HepG2 (cell line): ENCODE data around the gene ADARB1. TPM values are rescaled to one million over a fixed set of nuclear protein-coding genes. Genes with fewer than 3 reads are reported as not detected.

ENCODE experiments used
- ATAC-seq: fragments of 200-7000 bp; cut with Tn5 transposase; 3 replicates; pipeline ENCODE4 v1.9.1; 2020; ENCODE audit warnings: mild to moderate bottlenecking, moderate library complexity
- BruUV-seq: library from RNA; stranded (reverse); fragments of 400-500 nt; replicated peaks from 2 replicates; lab custom pipeline; 2021; lab: Mats Ljungman, UMichigan
- CTCF ChIA-PET: fragments of 300-600 bp; formaldehyde crosslinking; extraction: SDS; loops from one replicate; lab custom pipeline; 2021; ENCODE audit warnings: low total read pairs, inconsistent platforms, low intra/inter-chr PET ratio; lab: Yijun Ruan, JAX
- POLR2A ChIA-PET: fragments of 350-600 bp; sonication (Branson Sonifier 250); formaldehyde crosslinking; loops from one replicate; lab custom pipeline; 2020; ENCODE audit warnings: antibody characterized with exemption, inconsistent platforms; lab: Yijun Ruan, JAX
- DNase-seq: peaks from one replicate; pipeline ENCODE4 v3.0.0-alpha.2; 2015; ENCODE audit warnings: low spot score
- FAIRE-seq: peaks from 3 replicates; lab custom pipeline; 2011; peaks lifted over from hg19 to GRCh38; lab: Jason Lieb, UNC
- H2AFZ ChIP-seq: one replicate; pipeline ENCODE4 v1.6.1; 2011; ENCODE audit warnings: low read length, inconsistent platforms
- H3K27ac ChIP-seq: fragments of 300-600 bp; 3 replicates; pipeline ENCODE4 v1.8.0; 2011; ENCODE audit warnings: mixed run types, mild to moderate bottlenecking, mixed read lengths, low read length, inconsistent platforms; ENCODE audit not compliant: insufficient read depth; ENCODE audit errors: extremely low read length
- H3K27me3 ChIP-seq, 2 experiments: fragments of 200-600 bp in 1 of 2; 2 replicates in 1 of 2; 3 replicates in 1 of 2; pipeline versions ENCODE4 v1.6.0 to v1.8.0; 2011; ENCODE audit warnings: low read length in 2 of 2, mild to moderate bottlenecking in 2 of 2, moderate library complexity in 2 of 2, inconsistent platforms in 1 of 2; ENCODE audit not compliant: insufficient read depth in 2 of 2, control insufficient read depth in 1 of 2
- H3K36me3 ChIP-seq, 2 experiments: fragments of 200-600 bp in 1 of 2; replicated peaks in 1 of 2; 2 replicates in 1 of 2; 3 replicates in 1 of 2; pipeline versions ENCODE4 v1.5.1 to v1.8.0; 2011; ENCODE audit warnings: low read length in 2 of 2, inconsistent platforms in 1 of 2; ENCODE audit not compliant: insufficient read depth in 2 of 2, control insufficient read depth in 1 of 2
- H3K4me1 ChIP-seq: 2 replicates; pipeline ENCODE4 v1.5.1; 2012; ENCODE audit warnings: low read length, inconsistent platforms; ENCODE audit not compliant: insufficient read depth
- H3K4me2 ChIP-seq: 2 replicates; pipeline ENCODE4 v1.6.0; 2011; ENCODE audit warnings: low read depth, low read length, inconsistent platforms
- H3K4me3 ChIP-seq, 3 experiments: fragments of 200-600 bp in 1 of 3; sonication (generic), shearing (Covaris generic) in 1 of 3; replicated peaks in 1 of 3; 2 replicates each; pipeline ENCODE4 v1.5.1; 2011 to 2016; ENCODE audit warnings: low read length in 3 of 3, inconsistent platforms in 2 of 3, low read depth in 2 of 3, mild to moderate bottlenecking in 2 of 3, control low read depth in 1 of 3, mixed read lengths in 1 of 3; ENCODE audit not compliant: insufficient read depth in 1 of 3
- H3K79me2 ChIP-seq: one replicate; pipeline ENCODE4 v1.6.1; 2011; ENCODE audit warnings: low read length, inconsistent platforms; ENCODE audit not compliant: insufficient read depth
- H3K9ac ChIP-seq: 2 replicates; pipeline ENCODE4 v1.6.0; 2011; ENCODE audit warnings: mild to moderate bottlenecking, low read depth, low read length, inconsistent platforms; ENCODE audit not compliant: insufficient read depth
- H3K9me3 ChIP-seq: 2 replicates; pipeline ENCODE4 v1.5.1; 2012; ENCODE audit warnings: mild to moderate bottlenecking, low read length
- H4K20me1 ChIP-seq: 2 replicates; pipeline ENCODE4 v1.6.0; 2011; ENCODE audit warnings: inconsistent platforms, mild to moderate bottlenecking, low read length, moderate library complexity; ENCODE audit not compliant: insufficient read depth
- AGO2 ChIP-seq: fragments of 200-400 bp; formaldehyde crosslinking; optimal IDR thresholded peaks from 2 replicates; pipeline ENCODE3; 2017; ENCODE audit warnings: mild to moderate bottlenecking, low read depth, low read length, moderate library complexity
- BHLHE40 ChIP-seq: IDR thresholded peaks from 2 replicates; pipeline ENCODE4 v1.6.1; 2011; ENCODE audit warnings: low read length, improper control_type of control experiment
- CREB1 ChIP-seq, 2 experiments: fragments of 450-650 bp in 1 of 2; IDR thresholded peaks; 2 replicates each; pipeline ENCODE4 v1.6.1; 2016 to 2017; ENCODE audit warnings: control low read depth in 1 of 2, mild to moderate bottlenecking in 1 of 2, missing compliant biosample characterization in 1 of 2, missing genetic modification characterization in 1 of 2
- FOSL2 ChIP-seq: sonication (generic); formaldehyde crosslinking; IDR thresholded peaks from 2 replicates; pipeline ENCODE4 v1.4.0; 2020; ENCODE audit warnings: missing genetic modification reagents
- MYC ChIP-seq: sonication (generic); formaldehyde crosslinking; IDR thresholded peaks from 2 replicates; pipeline ENCODE4 v1.9.0; 2021; ENCODE audit warnings: missing genetic modification reagents, borderline replicate concordance
- NFATC3 ChIP-seq: sonication (generic); formaldehyde crosslinking; IDR thresholded peaks from 2 replicates; pipeline ENCODE4 v1.5.1; 2020; ENCODE audit warnings: mild to moderate bottlenecking, missing genetic modification reagents
- ZNF652 ChIP-seq: IDR thresholded peaks from 2 replicates; pipeline ENCODE4 v1.6.1; 2016; ENCODE audit warnings: low read depth, borderline replicate concordance
- WGBS: methylation state at CpG from one replicate; pipeline ENCODE4 v1.1.6; 2017; ENCODE audit warnings: low lambda C conversion rate; 5-methylcytosine and 5-hydroxymethylcytosine counted together
- in situ Hi-C: cut with HindIII; loops from 2 replicates; pipeline ENCODE4 v1.10.0; 2017; ENCODE audit warnings: low pct_unique_long_range_greater_than_20kb; ENCODE audit not compliant: extremely low pct_ligation_motif_present
- intact Hi-C: fragments of 100-400 bp; cut with micrococcal nuclease; formaldehyde crosslinking; loops from one replicate; pipeline ENCODE4 v1.10.0; 2022; ENCODE audit not compliant: unreplicated experiment
- polyA plus RNA-seq, 8 experiments: library from polyadenylated mRNA; depleted of rRNA in 3 of 8; stranded (reverse) in 7 of 8; unstranded in 1 of 8; fragments of >200 nt; fragmentation: Illumina TruSeq in 4 of 8; extraction: Trizol in 4 of 8; gene quantifications; 2 replicates each; pipeline versions ENCODE4 v1.2.1 to v1.2.3, GENCODE V29; 2011 to 2016; ENCODE audit warnings: low read depth in 4 of 8, missing spikeins in 1 of 8, mixed read lengths in 1 of 8; ENCODE audit not compliant: insufficient read depth in 1 of 8
- total RNA-seq, 5 experiments: library from RNA; depleted of rRNA; stranded (reverse); fragments of >200 nt; fragmentation: Illumina TruSeq; extraction: Trizol; gene quantifications; 2 replicates each; pipeline ENCODE4 v1.2.3, GENCODE V29; 2016; ENCODE audit warnings: low read depth in 1 of 5

Gene ADARB1
- total and polyA plus RNA-seq, 2 of the 13 experiments (the other 11 are each of a cell fraction or from before 2014, with no cell fraction given) = 6.6 to 10.0 TPM

DNA sequence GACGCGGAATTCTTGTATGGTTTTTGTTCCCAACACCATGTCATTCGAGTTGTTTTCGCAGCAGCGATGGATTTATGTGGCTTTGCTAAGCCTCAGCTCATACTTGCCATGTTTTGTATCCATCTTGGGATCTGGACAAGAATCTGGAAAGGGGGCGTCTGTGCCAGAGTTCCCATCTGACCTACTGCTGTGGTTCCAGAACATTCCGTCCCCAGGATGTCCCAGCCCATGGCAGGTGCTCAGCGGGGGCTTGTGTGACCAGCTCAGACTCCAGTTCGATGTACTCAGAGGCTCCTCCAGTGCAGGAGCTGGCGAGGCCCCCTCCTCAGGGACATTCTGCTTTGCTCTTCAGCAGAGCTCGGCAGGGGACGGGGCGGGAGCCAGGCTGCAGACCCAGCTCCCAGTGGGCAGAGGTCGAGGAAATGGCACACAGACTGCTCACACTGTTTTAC is 24.0 kb upstream of the ADARB1 start:
- POLR2A ChIA-PET = no interaction called here

DNA sequence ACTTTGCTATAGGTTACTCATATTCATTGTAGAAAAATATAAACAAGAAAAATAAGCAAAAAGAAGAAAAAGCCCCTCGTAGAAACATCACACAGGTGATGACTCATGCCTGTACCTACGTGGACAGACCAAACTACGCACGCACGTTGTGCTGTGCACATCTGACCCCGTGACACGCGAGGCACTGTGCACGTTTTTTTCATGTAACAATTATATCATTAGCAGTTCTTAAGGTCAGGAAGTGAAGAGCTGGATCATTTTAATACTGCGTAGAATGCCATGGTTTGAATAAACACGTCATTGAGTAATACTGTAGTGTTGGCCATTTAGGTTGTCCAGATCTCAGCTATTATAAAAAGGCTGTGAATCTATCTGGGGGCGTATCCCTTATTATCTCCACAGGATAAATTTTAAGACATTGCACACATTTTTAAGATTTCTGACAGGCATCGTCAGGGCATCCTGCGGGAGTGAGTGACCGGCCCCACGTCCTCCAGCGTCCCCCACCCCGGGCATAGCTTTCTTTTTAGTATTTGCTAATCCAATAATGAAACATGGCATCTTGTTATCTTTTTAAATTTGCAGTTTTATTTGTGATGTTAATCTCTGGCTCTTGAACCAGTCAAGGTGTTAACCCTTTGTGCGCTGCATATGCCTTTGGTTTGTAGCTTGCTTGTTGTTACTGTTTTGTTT is 23.4 kb upstream of the ADARB1 start:
- Histone ChIP-seq H3K4me3 (no peak overlapping the region), H2AFZ (no peak overlapping the region), H3K36me3 (no peaks in the 10 kb centered on the region), H3K9ac (no peak overlapping the region), H3K4me2 (no peak overlapping the region), H3K27me3 (peaks cover 7 to 44% of the 10 kb centered on the region in 2 experiments; a peak in 3 of 5 replicates), H3K79me2 (no peaks in the 10 kb centered on the region), H3K27ac (no peak overlapping the region), H3K9me3 (peaks cover 17% of the 10 kb centered on the region), H4K20me1 (no peaks in the 10 kb centered on the region)
- no TSS peak for BruUV-seq
- no peak for FAIRE-seq
- 49% methylated on average over 19 of the region's 19 CpGs for WGBS
- DNase-seq = no peak
- ATAC-seq = no peak
- CTCF ChIA-PET = no interaction called here
- in situ Hi-C loops = no loop called here
- intact Hi-C loops = no loop called here
- peak; percentile 54 for TF ChIP-seq FOSL2
- TF ChIP-seq ZNF652 = peak; percentile 76; the same call in 1 of the 2 replicates
- TF ChIP-seq CREB1 (IDR thresholded peaks at IDR 0.05) = peak; percentile 59
- no peak for TF ChIP-seq CREB1 (CRISPR knock-in tag; IDR thresholded peaks at IDR 0.05)
- peak; percentile 38; the same call in 1 of the 2 replicates for TF ChIP-seq BHLHE40
- TF ChIP-seq AGO2 = no peak
- TF ChIP-seq MYC (CRISPR knock-in tag) = no peak
- TF ChIP-seq, all 625 proteins: peak for 4
- H3K4me1 ChIP-seq = peaks cover 32% of the 10 kb centered on the region
- POLR2A ChIA-PET = no interaction called here

More for the DNA sequence above, 24.0 kb upstream of the ADARB1 start:
- no TSS peak for BruUV-seq
- FAIRE-seq (no peak), ATAC-seq (no peak), DNase-seq (no peak)
- CTCF ChIA-PET = no interaction called here
- Histone ChIP-seq H3K4me3 (no peak overlapping the region), H3K9me3 (peaks cover 17% of the 10 kb centered on the region), H3K4me2 (no peak overlapping the region), H2AFZ (no peak overlapping the region), H3K79me2 (no peaks in the 10 kb centered on the region), H3K9ac (no peak overlapping the region), H3K36me3 (no peaks in the 10 kb centered on the region), H3K4me1 (peaks cover 32% of the 10 kb centered on the region), H3K27me3 (peaks cover 7 to 47% of the 10 kb centered on the region in 2 experiments; a peak in 3 of 5 replicates), H4K20me1 (no peaks in the 10 kb centered on the region), H3K27ac (no peak overlapping the region)
- in situ Hi-C loops = no loop called here
- no peak for TF ChIP-seq NFATC3
- WGBS = 66% methylated on average over 11 of the region's 14 CpGs
- intact Hi-C loops = no loop called here
